HG02571 (cell line): ENCODE data around the gene SHC4.

Experiments used
- ATAC-seq: cut with Tn5 transposase; IDR thresholded peaks from one replicate; pipeline ENCODE4 v1.9.1; 2021; ENCODE audit warnings: mild to moderate bottlenecking, moderate library complexity; ENCODE audit not compliant: unreplicated experiment

The SHC4 gene, protein sequence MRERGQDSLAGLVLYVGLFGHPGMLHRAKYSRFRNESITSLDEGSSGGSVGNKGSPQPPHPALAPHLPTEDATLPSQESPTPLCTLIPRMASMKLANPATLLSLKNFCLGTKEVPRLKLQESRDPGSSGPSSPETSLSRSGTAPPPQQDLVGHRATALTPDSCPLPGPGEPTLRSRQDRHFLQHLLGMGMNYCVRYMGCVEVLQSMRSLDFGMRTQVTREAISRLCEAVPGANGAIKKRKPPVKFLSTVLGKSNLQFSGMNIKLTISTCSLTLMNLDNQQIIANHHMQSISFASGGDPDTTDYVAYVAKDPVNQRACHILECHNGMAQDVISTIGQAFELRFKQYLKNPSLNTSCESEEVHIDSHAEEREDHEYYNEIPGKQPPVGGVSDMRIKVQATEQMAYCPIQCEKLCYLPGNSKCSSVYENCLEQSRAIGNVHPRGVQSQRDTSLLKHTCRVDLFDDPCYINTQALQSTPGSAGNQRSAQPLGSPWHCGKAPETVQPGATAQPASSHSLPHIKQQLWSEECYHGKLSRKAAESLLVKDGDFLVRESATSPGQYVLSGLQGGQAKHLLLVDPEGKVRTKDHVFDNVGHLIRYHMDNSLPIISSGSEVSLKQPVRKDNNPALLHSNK

GRCh38 chr15:48963524-48964113 lies at the start of gene SHC4:
SHC4 (minus strand) TSS chr15:48963919; CDS start chr15:48963015, 904 bp downstream.
- ATAC-seq: no peak

- no peak for ATAC-seq
These were observed 35.6 kb upstream of the SHC4 start for GRCh38 chr15:48999314-48999713.

DNA sequence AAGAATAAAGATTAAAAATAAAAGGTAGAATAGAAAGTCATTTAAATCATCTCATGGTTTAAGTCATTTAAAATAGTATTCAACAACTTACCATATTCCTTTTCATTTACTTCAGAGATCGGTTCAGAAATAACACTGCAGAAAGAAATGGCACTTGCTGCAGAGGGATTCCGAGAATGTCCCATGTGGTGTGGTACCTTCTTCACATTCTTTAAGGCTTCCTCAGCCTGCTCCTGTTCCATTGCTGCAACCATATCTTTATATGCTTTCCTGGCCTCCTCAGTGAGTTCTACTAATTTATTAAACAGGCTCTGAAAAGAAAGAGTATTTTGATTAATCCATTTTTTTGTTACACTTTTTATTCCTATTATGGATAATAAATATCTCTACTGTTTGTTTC lies 32.6 kb upstream of the SHC4 start:
- no peak for ATAC-seq

DNA sequence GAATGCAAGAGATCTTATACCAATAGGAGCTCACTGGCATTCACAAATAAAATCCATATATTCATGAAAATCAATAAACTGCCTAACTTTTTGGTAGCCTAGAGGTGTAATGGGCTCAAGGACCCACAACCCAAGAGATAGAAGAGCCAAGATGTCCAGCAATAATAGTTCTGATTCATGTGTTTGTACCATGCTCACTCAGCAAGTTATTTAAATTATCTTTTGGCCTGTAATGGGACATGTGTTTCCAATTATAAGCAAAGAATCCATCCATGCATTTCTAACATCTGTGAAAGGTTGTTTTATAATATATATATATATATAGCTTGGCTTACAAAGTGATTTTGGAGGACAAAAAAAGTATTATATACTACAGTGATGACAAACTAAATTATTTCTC lies 29.7 kb upstream of the SHC4 start:
- no peak for ATAC-seq

DNA sequence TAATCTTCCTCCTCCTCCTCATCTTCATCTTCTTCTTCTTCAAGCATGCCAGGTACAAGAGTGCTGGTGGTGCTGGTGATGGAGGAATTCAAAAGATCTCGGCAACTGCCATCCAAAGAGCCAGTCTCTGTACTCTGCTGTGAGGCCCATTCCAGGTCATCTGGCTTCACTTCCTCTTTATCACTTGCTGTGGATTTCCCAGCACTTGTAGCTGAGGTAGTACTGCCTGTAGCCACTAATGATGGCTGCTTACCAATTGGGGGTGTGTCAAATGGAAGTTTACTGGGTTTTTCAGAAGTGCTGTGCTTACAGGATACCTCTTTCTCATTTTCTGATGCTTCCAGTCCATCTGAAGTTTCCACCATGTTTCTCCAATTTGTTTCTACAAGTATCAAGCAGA lies 28.8 kb upstream of the SHC4 start:
- ATAC-seq: no peak

DNA sequence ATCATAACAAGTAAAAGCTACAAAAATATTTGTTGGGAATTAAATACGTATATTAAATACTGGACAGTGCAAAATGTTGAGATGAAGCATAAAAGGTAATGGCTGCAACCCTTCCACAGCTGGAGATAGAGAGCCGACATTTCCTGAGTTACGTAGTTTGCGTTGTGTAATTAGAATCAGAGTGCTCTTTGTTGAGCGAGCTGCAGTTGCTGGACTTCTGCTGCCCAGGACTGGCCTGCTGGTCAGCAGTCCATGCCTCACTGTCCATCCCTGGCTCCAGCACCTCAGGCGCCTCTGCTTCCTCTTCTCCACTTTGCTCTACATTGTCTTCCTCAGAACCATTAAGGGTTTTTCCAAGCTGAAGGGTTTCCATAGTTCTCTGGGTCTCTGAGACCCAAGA lies 28.4 kb upstream of the SHC4 start:
- ATAC-seq: no peak

GRCh38 chr15:48989170-48989569 lies 25.5 kb upstream of the SHC4 start:
- ATAC-seq: no peak

GRCh38 chr15:48987142-48987541 lies 23.4 kb upstream of the SHC4 start:
- ATAC-seq: no peak

GRCh38 chr15:48986240-48986639 lies 22.5 kb upstream of the SHC4 start:
- ATAC-seq: no peak

DNA sequence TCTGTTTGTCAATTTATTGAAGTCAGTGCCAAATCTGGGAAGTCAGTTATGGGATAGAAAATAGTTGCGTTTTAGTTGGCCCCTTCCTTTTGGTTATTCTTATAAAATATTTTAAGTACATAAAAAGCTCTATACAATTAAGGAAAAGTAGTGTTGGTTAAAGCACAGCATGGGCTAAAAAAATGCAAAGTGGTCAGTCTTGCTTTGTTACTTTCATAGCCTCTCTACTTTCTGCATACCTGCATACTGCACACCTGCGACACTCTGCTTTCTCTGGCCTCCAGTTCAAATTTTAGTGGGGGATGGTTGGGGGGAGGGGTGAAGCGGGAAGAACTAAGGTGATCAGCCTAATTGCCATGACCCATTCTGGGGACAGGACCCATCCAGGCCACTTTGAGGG lies 21.8 kb upstream of the SHC4 start:
- no peak for ATAC-seq

DNA sequence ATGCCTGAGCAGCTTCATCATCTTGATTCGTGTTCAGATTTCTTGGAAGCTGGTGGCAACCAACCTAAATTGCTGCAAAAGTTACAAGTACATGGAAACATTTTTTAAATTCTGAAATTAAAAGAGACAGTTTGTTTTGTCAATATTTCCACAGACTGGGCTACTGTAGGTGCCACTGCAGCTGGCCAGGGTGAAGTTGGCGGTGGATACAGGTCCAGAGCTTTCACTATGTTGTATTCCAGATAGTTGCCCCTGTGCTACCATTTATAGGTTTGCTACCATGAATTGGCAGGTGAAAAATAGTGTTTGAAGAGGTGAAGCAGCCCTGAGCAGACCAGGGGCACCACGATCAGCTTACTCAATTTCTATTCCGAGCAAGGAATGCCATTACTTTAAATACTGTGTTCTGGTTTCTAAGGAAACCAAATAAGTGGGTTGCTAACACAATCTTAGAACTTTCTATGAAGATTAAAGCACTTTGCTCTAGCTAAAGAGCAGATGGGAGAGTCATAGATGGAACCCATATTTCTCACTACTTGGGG lies 21.2 kb upstream of the SHC4 start:
- ATAC-seq: no peak

DNA sequence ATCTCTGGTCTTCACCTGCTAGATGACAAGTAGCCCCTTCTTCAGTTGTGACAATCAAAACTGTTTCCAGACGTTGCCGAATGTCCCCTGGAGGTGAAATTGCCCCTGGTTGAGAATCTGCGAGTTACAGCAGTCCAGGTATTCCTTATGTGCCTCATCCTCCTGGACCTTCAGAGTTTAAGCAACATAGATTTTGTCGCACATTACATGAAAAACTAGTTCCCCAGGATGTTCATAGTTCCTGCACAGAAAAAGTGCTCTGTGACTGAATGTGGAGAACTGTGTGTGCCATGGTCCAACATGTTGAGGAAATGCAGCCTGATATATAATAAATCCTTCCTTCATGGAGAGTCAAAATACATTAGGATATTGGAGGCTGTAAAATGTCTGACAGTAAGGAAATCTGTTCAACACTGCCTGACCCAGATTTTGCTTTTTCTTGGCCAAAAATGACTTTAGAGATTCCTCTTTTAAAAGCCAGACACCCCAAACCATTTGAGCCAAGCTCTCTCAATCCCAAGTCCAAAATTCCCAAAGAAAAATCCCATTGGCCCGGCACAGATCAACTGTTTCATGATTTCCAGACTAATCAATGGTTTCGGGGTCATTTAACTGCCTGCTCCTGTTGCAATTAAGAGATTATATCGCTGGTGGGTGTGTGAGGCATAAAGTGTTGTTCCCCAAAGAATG lies 20.4 kb upstream of the SHC4 start:
- no peak for ATAC-seq

DNA sequence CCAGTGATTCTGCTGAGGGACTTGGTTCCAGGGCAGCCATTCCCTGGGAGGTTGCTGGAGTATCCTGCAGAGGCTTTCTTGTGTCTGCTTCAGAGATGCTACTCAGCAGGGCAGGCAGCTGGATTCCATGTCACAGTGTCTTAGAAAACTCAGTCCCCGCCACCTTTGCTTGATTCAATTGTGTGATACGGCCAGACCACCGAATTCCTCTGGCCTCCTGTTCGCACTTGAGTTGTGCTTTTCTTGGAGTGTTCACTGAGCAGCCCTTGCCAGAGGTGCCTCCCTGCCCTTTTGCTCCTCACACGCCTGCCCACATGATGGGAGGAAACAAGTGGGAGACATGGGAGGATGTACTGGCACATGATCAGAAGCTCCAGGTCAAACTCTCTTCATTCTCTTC lies 19.6 kb upstream of the SHC4 start:
- no peak for ATAC-seq

- ATAC-seq: no peak
These were observed 18.2 kb upstream of the SHC4 start for GRCh38 chr15:48981941-48982340.

DNA sequence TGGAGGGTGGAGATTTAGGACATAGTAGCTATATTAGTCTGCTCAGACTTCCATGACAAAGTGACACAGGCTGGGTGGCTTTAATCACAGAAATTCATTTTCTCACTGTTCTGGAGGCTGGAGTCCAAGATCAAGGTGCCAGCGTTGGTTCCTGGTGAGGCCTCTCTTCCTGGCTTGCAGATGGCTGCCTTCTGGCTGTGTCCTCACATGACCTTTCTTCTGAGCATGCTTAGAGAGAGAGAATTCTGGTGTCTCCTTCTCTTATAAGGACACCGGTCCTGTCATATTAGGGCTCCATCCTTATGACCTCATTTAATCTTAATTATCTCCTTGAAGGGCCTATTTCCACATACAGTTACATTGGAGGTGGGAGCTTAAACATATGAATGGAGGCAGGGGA lies 14.9 kb upstream of the SHC4 start:
- no peak for ATAC-seq

GRCh38 chr15:48976444-48977088 lies 12.8 kb upstream of the SHC4 start:
- ATAC-seq: no peak

- ATAC-seq: peak; percentile 95
These were observed 12.0 kb upstream of the SHC4 start for GRCh38 chr15:48975472-48976419.

DNA sequence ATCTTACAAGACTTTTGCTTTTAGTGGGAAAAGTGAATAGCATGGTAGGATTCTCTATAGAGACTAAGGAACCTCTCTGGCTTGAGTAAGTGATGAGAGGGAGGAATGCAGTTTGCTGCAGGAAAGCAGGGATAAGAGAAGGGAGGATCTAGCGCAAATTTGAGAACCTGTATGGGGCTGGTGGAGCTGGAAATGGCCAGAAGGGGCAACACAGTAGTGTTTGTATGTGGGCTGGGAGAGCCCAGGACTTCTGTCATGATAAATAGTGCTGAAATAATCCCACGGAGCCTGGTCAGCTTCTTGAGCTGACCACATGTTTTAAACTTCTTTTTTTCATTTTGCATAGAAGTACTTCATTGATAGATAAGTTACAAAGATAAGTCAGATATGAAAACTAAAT lies 11.2 kb upstream of the SHC4 start:
- no peak for ATAC-seq

DNA sequence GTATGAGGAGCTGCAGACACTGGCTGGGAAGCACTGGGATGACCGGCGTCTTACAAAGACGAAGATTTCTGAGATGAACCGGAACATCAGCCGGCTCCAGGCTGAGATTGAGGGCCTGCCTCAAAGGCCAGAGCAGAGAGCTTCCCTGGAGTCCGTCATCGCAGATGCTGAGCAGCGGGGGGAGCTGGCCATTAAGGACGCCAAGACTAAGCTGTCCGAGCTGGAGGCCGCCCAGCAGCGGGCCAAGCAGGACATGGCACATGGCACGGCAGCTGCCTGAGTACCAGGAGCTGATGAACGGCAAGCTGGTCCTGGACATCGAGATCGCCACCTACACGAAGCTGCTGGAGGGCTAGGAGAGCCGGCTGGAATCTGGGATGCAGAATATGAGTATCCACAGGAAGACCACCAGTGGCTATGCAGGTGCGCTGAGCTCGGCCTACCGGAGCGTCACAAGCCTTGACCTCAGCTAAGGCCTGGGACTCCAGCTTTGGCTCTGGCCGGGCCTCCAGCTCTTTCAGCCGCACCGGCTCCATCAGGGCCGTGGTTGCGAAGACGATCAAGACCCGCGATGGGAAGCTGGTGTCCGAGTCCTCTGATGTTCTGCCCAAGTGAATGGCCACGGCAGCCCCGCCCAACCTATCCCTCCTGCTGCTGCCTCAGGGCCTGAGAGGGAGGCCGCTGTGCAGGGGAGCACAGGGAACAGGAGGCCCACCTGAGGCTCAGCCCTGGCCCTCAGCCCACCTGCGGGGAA lies 9.2 kb upstream of the SHC4 start:
- ATAC-seq: no peak
